GM06990 (cell line): ENCODE measurements around the gene EPPIN.
"Not testable (repeated sequence)": the region's sequence is repeated elsewhere in the genome, so short reads cannot be mapped to it uniquely, and the experiment has no call there.

Experiments used
- DNase-seq: peaks from one replicate; pipeline ENCODE4 v3.0.0-alpha.2; 2011; ENCODE audit not compliant: insufficient read length; ENCODE audit errors: extremely low read depth
- H3K27me3 ChIP-seq: replicated peaks from 2 replicates; pipeline ENCODE4 v1.6.0; 2011; ENCODE audit warnings: low read length; ENCODE audit not compliant: control insufficient read depth, insufficient read depth
- H3K36me3 ChIP-seq: 2 replicates; pipeline ENCODE4 v1.5.1; 2011; ENCODE audit warnings: low read length; ENCODE audit not compliant: control insufficient read depth, insufficient read depth
- H3K4me3 ChIP-seq: replicated peaks from 2 replicates; pipeline ENCODE4 v1.5.1; 2011; ENCODE audit warnings: low read depth, mild to moderate bottlenecking, control low read depth, low read length
- CTCF ChIP-seq: IDR thresholded peaks from 2 replicates; pipeline ENCODE4 v1.5.1; 2011; ENCODE audit warnings: low read length, control low read depth, mild to moderate bottlenecking, inconsistent platforms; ENCODE audit not compliant: insufficient read depth, poor library complexity, severe bottlenecking

EPPIN gene

GRCh38 chr20:45588800-45589199 lies 41.6 kb upstream of the EPPIN start:
- Histone ChIP-seq H3K4me3 (no peak overlapping the region), H3K36me3 (no peaks in the 10 kb centered on the region), H3K27me3 (no peaks in the 10 kb centered on the region; the same call in 1 of the 2 replicates)
- no peak for DNase-seq
- TF ChIP-seq CTCF = no peak

GRCh38 chr20:45585986-45586385 lies 38.8 kb upstream of the EPPIN start:
- H3K27me3 ChIP-seq, H3K4me3 ChIP-seq, DNase-seq, H3K36me3 ChIP-seq: not testable (repeated sequence)

GRCh38 chr20:45584294-45584693 lies 37.1 kb upstream of the EPPIN start:
- H3K27me3 ChIP-seq, DNase-seq, H3K36me3 ChIP-seq, H3K4me3 ChIP-seq: not testable (repeated sequence)

GRCh38 chr20:45583502-45583901 lies 36.3 kb upstream of the EPPIN start:
- no peak for DNase-seq
- Histone ChIP-seq H3K36me3 (no peaks in the 10 kb centered on the region), H3K4me3 (no peak overlapping the region), H3K27me3 (no peaks in the 10 kb centered on the region)
- no peak for TF ChIP-seq CTCF

GRCh38 chr20:45581702-45582101 lies 34.5 kb upstream of the EPPIN start:
- TF ChIP-seq CTCF = no peak
- no peaks in the 10 kb centered on the region for H3K27me3 ChIP-seq
- no peaks in the 10 kb centered on the region for H3K36me3 ChIP-seq
- no peak for DNase-seq
- no peak overlapping the region for H3K4me3 ChIP-seq

- Histone ChIP-seq H3K4me3 (no peak within 1 kb of the TSS), H3K27me3 (no peaks in the 10 kb centered on the region), H3K36me3 (no peaks in the 10 kb centered on the region)
- no peak for DNase-seq
- no peak for TF ChIP-seq CTCF
These were observed 32.0 kb upstream of the EPPIN start, which contains the start of gene WFDC8 for GRCh38 chr20:45579184-45579583. Gene WFDC8 (minus strand): TSS chr20:45579284. CDS start chr20:45579247, 37 bp downstream.

GRCh38 chr20:45578231-45578630 lies 31.0 kb upstream of the EPPIN start:
- Histone ChIP-seq H3K4me3 (no peak overlapping the region), H3K36me3 (no peaks in the 10 kb centered on the region), H3K27me3 (no peaks in the 10 kb centered on the region)
- TF ChIP-seq CTCF = no peak
- DNase-seq = no peak
